ENCODE measurements around the gene ENTPD6. TPM values are rescaled to one million over a fixed set of nuclear protein-coding genes. Genes with fewer than 3 reads are reported as not detected.

ENTPD6 gene
- 25.3 TPM for polyA plus RNA-seq (2013, experiment 1 of 2)
- polyA plus RNA-seq (2013, experiment 2 of 2): 26.1 TPM

DNA sequence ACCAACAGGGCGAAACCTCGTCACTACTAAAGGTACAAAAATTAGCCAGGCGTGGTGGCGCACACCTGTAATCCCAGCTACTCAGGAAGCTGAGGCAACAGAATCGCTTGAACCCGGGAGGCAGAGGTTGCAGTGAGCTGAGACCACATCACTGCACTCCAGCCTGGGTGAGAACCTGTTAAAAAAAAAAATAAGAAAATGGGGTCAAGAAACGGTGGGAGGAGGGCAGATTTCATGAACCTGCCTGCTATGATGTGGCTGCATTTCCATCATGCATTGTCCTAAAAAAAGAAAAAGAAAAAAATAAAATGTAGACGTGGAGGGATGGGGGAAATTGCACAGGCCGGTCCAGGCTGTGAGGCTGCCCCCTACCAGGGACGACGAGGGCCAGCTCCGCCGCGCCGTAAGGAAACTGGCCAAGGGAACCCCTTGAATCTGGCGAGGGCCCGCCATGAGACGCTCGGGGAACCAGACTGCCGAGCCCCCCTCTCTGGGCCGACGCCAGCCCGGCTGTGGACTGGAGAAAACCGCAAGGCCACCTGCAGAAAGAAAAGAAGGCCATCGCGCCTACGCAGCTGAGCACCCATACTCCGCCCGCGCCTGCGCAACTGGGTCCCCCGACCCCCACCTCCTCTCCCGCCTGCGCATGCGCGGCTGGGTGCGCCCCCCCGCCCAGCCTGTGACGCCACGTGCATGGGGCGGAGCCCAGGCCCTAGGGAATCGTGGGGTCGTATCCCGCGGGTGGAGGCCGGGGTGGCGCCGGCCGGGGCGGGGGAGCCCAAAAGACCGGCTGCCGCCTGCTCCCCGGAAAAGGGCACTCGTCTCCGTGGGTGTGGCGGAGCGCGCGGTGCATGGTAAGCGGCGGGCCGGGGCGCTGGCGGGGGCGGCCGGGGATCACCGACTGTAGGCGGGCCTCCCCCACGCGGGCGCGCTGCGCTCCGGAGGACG lies at the start of gene ENTPD6:
Gene ENTPD6 (plus strand): TSS at position 699 of the 948 bp plus-strand sequence. CDS start 10,825 bp downstream, outside the sequence.
- no peaks in the 10 kb centered on the region for H3K36me3 ChIP-seq (ENCODE audit: control insufficient read depth, insufficient read depth, low read length)
- H2BK120ac ChIP-seq (ENCODE audit: low read depth, low read length): no peak within 1 kb of the TSS
- H3K79me1 ChIP-seq (ENCODE audit: low read length): no peaks in the 10 kb centered on the region
- H4K8ac ChIP-seq (ENCODE audit: low read depth, low read length): no peak within 1 kb of the TSS
- peak within 1 kb of the TSS; percentile 93 for H3K56ac ChIP-seq (ENCODE audit: low read length)
- no peak within 1 kb of the TSS for H2AK5ac ChIP-seq (ENCODE audit: low read length)
- H3K4me1 ChIP-seq (ENCODE audit: control insufficient read depth, low read depth, low read length): no peaks in the 10 kb centered on the region
- H3K18ac ChIP-seq (ENCODE audit: low read length): peak within 1 kb of the TSS; percentile 85
- peak within 1 kb of the TSS; percentile 73 for H3K4me2 ChIP-seq (ENCODE audit: low read length)
- H3K79me2 ChIP-seq (ENCODE audit: control insufficient read depth, insufficient read depth, low read length): no peaks in the 10 kb centered on the region
- no CpG with 5 or more reads among the region's 75 CpGs for WGBS (ENCODE audit: extremely low coverage, insufficient coverage, low lambda C conversion rate)
- peak within 1 kb of the TSS; percentile 79 for H3K9ac ChIP-seq (ENCODE audit: low read length)
- peak within 1 kb of the TSS; percentile 68 for H3K4me3 ChIP-seq (ENCODE audit: low read length)
- no peak within 1 kb of the TSS for H3K23ac ChIP-seq (ENCODE audit: low read length)
- peak; percentile 82 for DNase-seq
- no peak within 1 kb of the TSS for H4K5ac ChIP-seq (ENCODE audit: low read length)
- H3K4ac ChIP-seq (ENCODE audit: low read depth, low read length): peak within 1 kb of the TSS; percentile 63
- H3K27ac ChIP-seq (ENCODE audit: low read depth, low read length): no peak within 1 kb of the TSS
- H3K27me3 ChIP-seq (ENCODE audit: insufficient read depth, low read length, poor library complexity): no peaks in the 10 kb centered on the region
- no peak within 1 kb of the TSS for H2BK15ac ChIP-seq (replicated peaks; ENCODE audit: low read depth)
- no peak within 1 kb of the TSS for H2BK5ac ChIP-seq (ENCODE audit: low read length)

DNA sequence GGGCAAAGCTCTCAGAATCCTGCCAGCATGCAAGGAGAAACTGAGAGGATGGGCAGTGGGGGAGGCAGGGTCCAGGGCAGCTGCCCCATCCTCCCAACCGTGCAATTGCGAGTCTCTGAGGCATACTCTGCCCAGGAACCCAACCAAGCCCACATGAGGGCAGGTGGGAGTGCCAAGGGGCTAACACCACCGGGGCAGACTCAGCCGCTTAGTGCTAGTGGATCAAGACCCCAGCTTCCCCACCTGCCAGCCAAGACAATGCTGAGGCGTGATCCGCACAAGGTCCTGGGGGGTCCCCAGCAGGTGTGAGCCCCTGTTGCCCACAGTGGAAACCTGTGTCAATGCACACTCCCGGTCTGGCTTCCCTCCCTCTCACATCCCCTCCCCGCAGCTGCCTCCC lies 48.5 kb upstream of the ENTPD6 start:
- no peaks in the 10 kb centered on the region for H3K4me1 ChIP-seq (ENCODE audit: control insufficient read depth, low read depth, low read length)
- H3K27me3 ChIP-seq (ENCODE audit: insufficient read depth, low read length, poor library complexity): no peaks in the 10 kb centered on the region
- H2BK15ac ChIP-seq (replicated peaks; ENCODE audit: low read depth): no peak overlapping the region
- H3K36me3 ChIP-seq (ENCODE audit: control insufficient read depth, insufficient read depth, low read length): no peaks in the 10 kb centered on the region
- no peak overlapping the region for H3K18ac ChIP-seq (ENCODE audit: low read length)
- no peak overlapping the region for H4K5ac ChIP-seq (ENCODE audit: low read length)
- no CpG with 5 or more reads among the region's 8 CpGs for WGBS (ENCODE audit: extremely low coverage, insufficient coverage, low lambda C conversion rate)
- no peak overlapping the region for H3K4me3 ChIP-seq (ENCODE audit: low read length)
- no peak for DNase-seq
- H3K4me2 ChIP-seq (ENCODE audit: low read length): no peak overlapping the region
- no peak overlapping the region for H3K9ac ChIP-seq (ENCODE audit: low read length)
- no peak overlapping the region for H3K56ac ChIP-seq (ENCODE audit: low read length)
- H3K79me2 ChIP-seq (ENCODE audit: control insufficient read depth, insufficient read depth, low read length): no peaks in the 10 kb centered on the region
- H3K4ac ChIP-seq (ENCODE audit: low read depth, low read length): no peak overlapping the region
- no peak overlapping the region for H2AK5ac ChIP-seq (ENCODE audit: low read length)
- no peak overlapping the region for H3K27ac ChIP-seq (ENCODE audit: low read depth, low read length)
- H2BK5ac ChIP-seq (ENCODE audit: low read length): no peak overlapping the region
- no peak overlapping the region for H4K8ac ChIP-seq (ENCODE audit: low read depth, low read length)
- no peaks in the 10 kb centered on the region for H3K79me1 ChIP-seq (ENCODE audit: low read length)
- no peak overlapping the region for H2BK120ac ChIP-seq (ENCODE audit: low read depth, low read length)
- H3K23ac ChIP-seq (ENCODE audit: low read length): no peak overlapping the region

DNA sequence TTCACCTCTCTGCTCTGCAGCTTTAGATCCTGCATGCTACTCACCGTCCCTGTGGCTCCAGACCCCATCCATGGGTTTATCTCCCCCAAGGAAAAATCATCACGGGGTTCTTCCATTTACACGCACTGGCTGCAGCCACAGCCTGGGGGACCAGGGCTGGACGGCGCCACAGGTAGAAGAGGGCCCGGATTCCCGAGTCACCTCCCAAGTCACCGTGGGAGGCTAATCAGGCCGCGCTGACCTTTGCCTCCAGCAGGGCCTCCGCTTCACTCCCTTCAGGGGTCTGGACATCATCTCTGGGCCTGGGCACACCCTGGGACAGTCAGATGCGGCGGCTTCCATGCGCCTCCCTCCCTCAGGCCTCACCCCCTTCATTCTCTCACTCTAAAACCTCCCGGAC lies 47.8 kb upstream of the ENTPD6 start:
- H3K18ac ChIP-seq (ENCODE audit: low read length): no peak overlapping the region
- no peak overlapping the region for H4K8ac ChIP-seq (ENCODE audit: low read depth, low read length)
- no peak overlapping the region for H2BK15ac ChIP-seq (replicated peaks; ENCODE audit: low read depth)
- no peaks in the 10 kb centered on the region for H3K79me1 ChIP-seq (ENCODE audit: low read length)
- no peaks in the 10 kb centered on the region for H3K4me1 ChIP-seq (ENCODE audit: control insufficient read depth, low read depth, low read length)
- H3K36me3 ChIP-seq (ENCODE audit: control insufficient read depth, insufficient read depth, low read length): no peaks in the 10 kb centered on the region
- H3K4me2 ChIP-seq (ENCODE audit: low read length): no peak overlapping the region
- H4K5ac ChIP-seq (ENCODE audit: low read length): no peak overlapping the region
- no peak overlapping the region for H3K4ac ChIP-seq (ENCODE audit: low read depth, low read length)
- no peak overlapping the region for H2BK5ac ChIP-seq (ENCODE audit: low read length)
- no peak overlapping the region for H3K23ac ChIP-seq (ENCODE audit: low read length)
- H3K27ac ChIP-seq (ENCODE audit: low read depth, low read length): no peak overlapping the region
- H2BK120ac ChIP-seq (ENCODE audit: low read depth, low read length): no peak overlapping the region
- H3K27me3 ChIP-seq (ENCODE audit: insufficient read depth, low read length, poor library complexity): no peaks in the 10 kb centered on the region
- no CpG with 5 or more reads among the region's 15 CpGs for WGBS (ENCODE audit: extremely low coverage, insufficient coverage, low lambda C conversion rate)
- no peak overlapping the region for H3K9ac ChIP-seq (ENCODE audit: low read length)
- no peak overlapping the region for H3K4me3 ChIP-seq (ENCODE audit: low read length)
- H3K56ac ChIP-seq (ENCODE audit: low read length): no peak overlapping the region
- DNase-seq: no peak
- H2AK5ac ChIP-seq (ENCODE audit: low read length): no peak overlapping the region
- H3K79me2 ChIP-seq (ENCODE audit: control insufficient read depth, insufficient read depth, low read length): no peaks in the 10 kb centered on the region

DNA sequence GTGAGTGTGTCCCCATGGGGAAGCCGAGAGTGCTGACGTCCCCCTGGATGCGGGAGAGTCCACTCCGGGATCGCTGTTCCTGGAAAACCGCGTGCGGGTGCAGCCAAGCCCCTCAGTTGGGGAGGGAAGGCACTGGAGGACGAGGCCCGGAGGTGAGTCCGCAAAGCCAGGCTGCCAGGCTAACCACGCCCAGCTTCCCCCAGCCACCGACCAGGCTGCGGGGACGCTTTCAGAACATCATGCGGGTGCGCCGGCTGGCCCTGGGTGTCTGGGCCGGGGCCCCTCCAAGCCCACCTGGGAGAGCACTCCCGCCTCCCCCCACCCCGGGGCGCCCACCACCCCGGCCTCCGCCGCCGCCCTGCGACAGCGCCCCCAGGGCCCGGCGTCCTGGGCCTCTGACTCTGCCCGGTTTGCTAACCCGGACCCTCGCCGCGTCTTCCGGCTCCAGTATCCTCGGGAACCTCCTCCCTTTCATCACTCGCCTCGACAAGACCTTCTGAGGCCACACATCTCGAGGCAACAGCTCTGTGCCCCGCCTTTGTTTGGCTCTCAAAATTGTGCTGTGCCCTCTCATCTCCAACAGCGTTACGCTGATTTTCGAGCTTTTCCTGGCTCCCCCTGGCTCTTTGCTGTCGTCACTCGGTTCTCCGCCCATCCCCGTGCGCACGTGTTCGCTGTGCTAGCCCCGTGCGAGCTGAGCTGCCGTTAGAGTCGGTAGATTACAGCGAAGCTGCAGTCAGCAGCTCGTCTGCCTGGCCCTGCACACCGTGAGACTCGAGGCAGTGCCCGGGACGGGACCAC lies 47.1 kb upstream of the ENTPD6 start:
- no CpG with 5 or more reads among the region's 61 CpGs for WGBS (ENCODE audit: extremely low coverage, insufficient coverage, low lambda C conversion rate)
- peak; percentile 22 for DNase-seq

DNA sequence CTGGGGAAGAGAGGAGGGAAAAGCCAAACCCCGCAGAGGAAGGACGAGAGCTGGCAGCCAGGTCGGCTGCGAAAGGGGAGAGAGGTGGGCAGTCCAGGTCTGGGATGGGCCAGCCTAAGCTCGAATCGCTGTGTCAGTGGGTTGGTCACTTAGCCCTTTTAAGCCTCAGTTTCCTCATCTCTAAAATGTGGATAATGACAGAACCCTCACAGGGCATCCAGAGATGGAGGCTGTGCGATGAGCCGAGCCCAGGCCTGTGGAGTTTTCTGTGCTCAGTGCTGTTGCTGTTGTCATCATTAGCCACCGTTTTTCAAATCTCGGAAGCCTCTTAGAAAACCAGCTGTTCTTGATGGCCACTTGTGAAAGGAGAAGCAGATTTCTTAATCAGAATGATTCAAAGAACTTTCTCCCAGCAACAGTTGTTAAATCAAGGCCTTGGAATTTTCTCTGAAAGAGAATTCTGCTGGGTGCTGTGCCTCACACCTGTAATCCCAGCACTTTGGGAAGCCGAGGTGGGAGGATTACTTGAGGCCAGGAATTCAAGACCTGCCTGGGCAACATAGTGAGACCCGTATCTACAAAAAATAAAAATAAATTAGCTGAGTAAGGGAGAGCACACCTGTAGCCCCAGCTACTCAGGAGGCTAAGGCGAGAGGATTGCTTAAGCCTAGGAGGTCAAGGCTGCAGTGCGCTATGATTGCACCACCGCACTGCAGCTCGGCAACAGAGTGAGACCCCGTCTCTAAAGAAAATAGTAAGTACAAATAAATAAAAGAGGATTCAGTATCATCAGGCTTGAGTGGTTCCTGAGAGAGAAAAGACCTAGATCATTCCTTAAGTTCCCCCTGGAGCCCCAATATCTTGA lies 46.3 kb upstream of the ENTPD6 start:
- H2BK120ac ChIP-seq (ENCODE audit: low read depth, low read length): no peak overlapping the region
- no peak overlapping the region for H3K4ac ChIP-seq (ENCODE audit: low read depth, low read length)
- H2BK15ac ChIP-seq (replicated peaks; ENCODE audit: low read depth): no peak overlapping the region
- peak overlapping the region; percentile 13 for H3K9ac ChIP-seq (ENCODE audit: low read length)
- no peak overlapping the region for H3K4me2 ChIP-seq (ENCODE audit: low read length)
- no peaks in the 10 kb centered on the region for H3K79me1 ChIP-seq (ENCODE audit: low read length)
- no peak overlapping the region for H3K23ac ChIP-seq (ENCODE audit: low read length)
- no peak overlapping the region for H3K18ac ChIP-seq (ENCODE audit: low read length)
- H3K4me1 ChIP-seq (ENCODE audit: control insufficient read depth, low read depth, low read length): no peaks in the 10 kb centered on the region
- no peaks in the 10 kb centered on the region for H3K79me2 ChIP-seq (ENCODE audit: control insufficient read depth, insufficient read depth, low read length)
- peak overlapping the region; percentile 37 for H3K56ac ChIP-seq (ENCODE audit: low read length)
- H3K27me3 ChIP-seq (ENCODE audit: insufficient read depth, low read length, poor library complexity): no peaks in the 10 kb centered on the region
- no peak overlapping the region for H2AK5ac ChIP-seq (ENCODE audit: low read length)
- no peaks in the 10 kb centered on the region for H3K36me3 ChIP-seq (ENCODE audit: control insufficient read depth, insufficient read depth, low read length)
- no peak for DNase-seq
- no peak overlapping the region for H3K27ac ChIP-seq (ENCODE audit: low read depth, low read length)
- no peak overlapping the region for H3K4me3 ChIP-seq (ENCODE audit: low read length)
- no CpG with 5 or more reads among the region's 17 CpGs for WGBS (ENCODE audit: extremely low coverage, insufficient coverage, low lambda C conversion rate)
- H4K8ac ChIP-seq (ENCODE audit: low read depth, low read length): no peak overlapping the region
- H4K5ac ChIP-seq (ENCODE audit: low read length): no peak overlapping the region
- no peak overlapping the region for H2BK5ac ChIP-seq (ENCODE audit: low read length)

More for the DNA sequence above, 47.1 kb upstream of the ENTPD6 start:
- Histone ChIP-seq H3K56ac (ENCODE audit: low read length) (peak overlapping the region; percentile 42), H4K5ac (ENCODE audit: low read length) (no peak overlapping the region), H3K36me3 (ENCODE audit: control insufficient read depth, insufficient read depth, low read length) (no peaks in the 10 kb centered on the region), H3K79me2 (ENCODE audit: control insufficient read depth, insufficient read depth, low read length) (no peaks in the 10 kb centered on the region), H3K9ac (ENCODE audit: low read length) (peak overlapping the region; percentile 13), H3K4me3 (ENCODE audit: low read length) (no peak overlapping the region), H3K18ac (ENCODE audit: low read length) (no peak overlapping the region), H3K79me1 (ENCODE audit: low read length) (no peaks in the 10 kb centered on the region), H3K27ac (ENCODE audit: low read depth, low read length) (no peak overlapping the region), H2AK5ac (ENCODE audit: low read length) (no peak overlapping the region), H2BK15ac (replicated peaks; ENCODE audit: low read depth) (no peak overlapping the region), H3K4me2 (ENCODE audit: low read length) (peak overlapping the region; percentile 7), H3K23ac (ENCODE audit: low read length) (no peak overlapping the region), H3K27me3 (ENCODE audit: insufficient read depth, low read length, poor library complexity) (no peaks in the 10 kb centered on the region), H2BK120ac (ENCODE audit: low read depth, low read length) (no peak overlapping the region), H4K8ac (ENCODE audit: low read depth, low read length) (no peak overlapping the region), H3K4ac (ENCODE audit: low read depth, low read length) (no peak overlapping the region), H3K4me1 (ENCODE audit: control insufficient read depth, low read depth, low read length) (no peaks in the 10 kb centered on the region), H2BK5ac (ENCODE audit: low read length) (no peak overlapping the region)
